Duodenal mucosa (tissue), 2 donors: Measurements from ENCODE around the gene EML1.

Experiments used
- H3K27ac ChIP-seq: one replicate; pipeline ENCODE4 v1.7.0; 2013; ENCODE audit warnings: low read depth, low read length
- H3K27me3 ChIP-seq, 2 donors: one replicate each; pipeline ENCODE4 v1.7.0; 2013; ENCODE audit warnings: low read length in 2 of 2, control low read depth in 1 of 2; ENCODE audit not compliant: insufficient read depth in 2 of 2, control insufficient read depth in 1 of 2
- H3K36me3 ChIP-seq, 2 donors: one replicate each; pipeline ENCODE4 v1.7.0; 2013; ENCODE audit warnings: low read length in 2 of 2, control low read depth in 1 of 2; ENCODE audit not compliant: insufficient read depth in 2 of 2, control insufficient read depth in 1 of 2
- H3K4me1 ChIP-seq, 2 donors: one replicate each; pipeline ENCODE4 v1.7.0; 2013; ENCODE audit warnings: low read length in 2 of 2, control low read depth in 1 of 2; ENCODE audit not compliant: insufficient read depth in 2 of 2, control insufficient read depth in 1 of 2
- H3K4me3 ChIP-seq, 2 donors: one replicate each; pipeline ENCODE4 v1.7.0; 2013; ENCODE audit warnings: low read length in 2 of 2, low read depth in 1 of 2
- H3K9ac ChIP-seq, 2 donors: one replicate each; pipeline ENCODE4 v1.7.0; 2013; ENCODE audit warnings: low read length in 2 of 2, low read depth in 1 of 2
- H3K9me3 ChIP-seq, 2 donors: one replicate each; pipeline ENCODE4 v1.7.0; 2013; ENCODE audit warnings: low read length in 2 of 2, control low read depth in 1 of 2; ENCODE audit not compliant: control insufficient read depth in 1 of 2

The EML1 gene

DNA sequence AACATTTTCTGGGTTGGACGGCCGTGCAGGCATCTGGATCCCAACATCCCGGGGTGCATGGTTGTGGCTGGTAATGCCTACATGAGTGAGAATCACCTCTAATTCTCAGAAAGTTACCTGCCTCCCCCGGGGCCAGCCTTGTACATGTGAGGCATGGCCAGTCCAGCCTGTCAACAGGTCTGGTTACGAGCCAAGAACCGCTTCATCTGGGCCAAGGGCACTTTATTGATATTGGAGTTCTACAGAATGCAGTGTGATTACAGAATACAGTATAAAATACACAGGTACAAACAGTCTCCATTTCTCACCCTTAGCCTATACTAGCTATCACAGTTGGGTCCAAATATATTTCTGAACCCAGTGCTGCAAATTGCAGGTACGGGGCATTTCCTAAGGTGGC, 187.1 kb downstream of the EML1 start:
- H3K27ac ChIP-seq = no peak overlapping the region
- peaks cover 0 to 4% of the 10 kb centered on the region in 2 donors for H3K9me3 ChIP-seq
- H3K36me3 ChIP-seq = no peaks in the 10 kb centered on the region
- H3K9ac ChIP-seq = no peak overlapping the region
- H3K4me3 ChIP-seq = no peak overlapping the region
- H3K27me3 ChIP-seq = no peaks in the 10 kb centered on the region
- H3K4me1 ChIP-seq = peaks cover 14 to 16% of the 10 kb centered on the region in 2 donors

DNA sequence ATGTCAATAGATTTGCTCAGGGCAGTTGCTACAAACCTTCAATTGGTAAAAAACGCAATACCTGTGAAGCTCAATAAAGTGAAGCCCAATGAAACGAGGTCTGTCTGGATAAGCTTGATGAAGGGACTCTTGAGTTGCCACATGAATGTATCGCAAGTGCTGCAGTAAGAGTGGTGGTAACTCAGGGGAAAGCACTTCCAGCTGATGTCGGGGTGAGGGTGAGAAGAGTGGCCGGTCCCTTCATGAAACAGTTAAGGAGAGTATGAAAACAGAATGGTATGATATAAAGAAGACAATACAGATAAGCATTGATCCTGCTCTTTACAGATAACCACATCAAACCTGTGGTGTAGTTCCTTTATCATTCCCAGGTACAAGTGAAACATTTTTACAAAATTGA, 188.6 kb downstream of the EML1 start:
- H3K9ac ChIP-seq = no peak overlapping the region
- peaks cover 14 to 16% of the 10 kb centered on the region in 2 donors for H3K4me1 ChIP-seq
- H3K27ac ChIP-seq = no peak overlapping the region
- H3K36me3 ChIP-seq = no peaks in the 10 kb centered on the region
- H3K9me3 ChIP-seq = no peaks in the 10 kb centered on the region
- H3K27me3 ChIP-seq = no peaks in the 10 kb centered on the region
- H3K4me3 ChIP-seq = no peak overlapping the region

GRCh38 chr14:99982537-99983250, 189.5 kb downstream of the EML1 start:
- no peak overlapping the region for H3K9ac ChIP-seq
- H3K27ac ChIP-seq = no peak overlapping the region
- H3K4me1 ChIP-seq = peaks cover 14 to 16% of the 10 kb centered on the region in 2 donors
- no peak overlapping the region for H3K4me3 ChIP-seq
- no peaks in the 10 kb centered on the region for H3K27me3 ChIP-seq
- H3K9me3 ChIP-seq = no peaks in the 10 kb centered on the region
- H3K36me3 ChIP-seq = no peaks in the 10 kb centered on the region

DNA sequence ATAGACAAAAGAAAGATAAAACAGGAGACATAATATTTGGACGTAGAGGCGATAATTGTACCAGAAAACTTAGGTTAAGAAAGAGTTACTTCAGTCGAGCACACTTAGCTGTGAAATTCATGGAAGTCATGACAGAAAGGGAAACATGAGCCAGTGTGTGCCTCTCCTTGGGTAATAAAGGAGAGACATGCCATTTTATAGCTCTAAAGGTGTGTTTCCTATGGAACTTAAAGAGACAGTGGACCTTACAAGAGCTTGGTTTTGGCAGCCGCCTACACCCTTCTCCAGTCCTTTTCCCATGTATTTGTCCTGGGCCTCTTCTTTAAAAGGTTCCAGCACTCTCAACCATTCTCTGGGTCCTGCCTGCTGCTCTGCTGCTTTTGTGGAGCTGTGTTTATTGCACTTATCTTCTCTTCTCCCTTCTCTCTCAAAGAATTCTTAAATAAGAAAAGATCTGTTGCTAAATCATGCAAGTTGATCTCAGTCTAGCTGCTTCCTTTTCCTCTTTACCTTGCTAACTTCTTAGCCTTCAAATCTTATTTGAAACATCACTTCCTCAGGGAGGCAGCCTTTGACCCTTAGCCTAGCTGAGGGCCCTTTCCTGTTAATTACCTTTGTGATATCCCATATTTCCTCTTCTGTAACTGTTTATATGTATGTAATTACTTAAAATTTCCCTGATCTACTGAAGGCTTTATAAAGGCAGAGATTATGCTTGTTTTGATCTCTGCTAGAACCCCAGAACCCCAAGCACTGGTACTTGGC, 190.2 kb downstream of the EML1 start:
- H3K27me3 ChIP-seq = no peaks in the 10 kb centered on the region
- no peak overlapping the region for H3K27ac ChIP-seq
- no peak overlapping the region for H3K4me3 ChIP-seq
- no peak overlapping the region for H3K9ac ChIP-seq
- H3K9me3 ChIP-seq = no peaks in the 10 kb centered on the region
- H3K36me3 ChIP-seq = no peaks in the 10 kb centered on the region
- peaks cover 14 to 16% of the 10 kb centered on the region in 2 donors for H3K4me1 ChIP-seq

DNA sequence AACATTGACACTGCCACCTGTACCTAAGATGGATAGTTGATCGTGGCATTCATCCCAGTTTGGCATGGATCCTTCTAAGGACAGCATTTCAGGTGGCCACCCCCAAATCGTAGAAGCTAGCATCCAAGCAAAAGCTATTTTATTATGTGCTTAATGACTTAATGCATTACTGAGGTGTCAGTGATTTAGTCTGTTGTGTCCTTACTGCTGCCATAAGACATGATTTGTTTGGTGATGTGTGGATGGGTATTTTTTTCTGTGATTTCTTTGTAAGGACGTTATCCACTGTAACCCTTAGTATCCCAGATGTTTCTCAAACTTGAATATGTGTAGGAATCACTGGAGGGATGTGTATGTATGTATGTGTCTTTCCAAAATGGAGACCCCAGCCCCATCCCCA, 190.8 kb downstream of the EML1 start:
- H3K27ac ChIP-seq = no peak overlapping the region
- H3K4me1 ChIP-seq = peaks cover 14 to 16% of the 10 kb centered on the region in 2 donors
- H3K4me3 ChIP-seq = no peak overlapping the region
- no peaks in the 10 kb centered on the region for H3K9me3 ChIP-seq
- no peak overlapping the region for H3K9ac ChIP-seq
- no peaks in the 10 kb centered on the region for H3K27me3 ChIP-seq
- no peaks in the 10 kb centered on the region for H3K36me3 ChIP-seq

DNA sequence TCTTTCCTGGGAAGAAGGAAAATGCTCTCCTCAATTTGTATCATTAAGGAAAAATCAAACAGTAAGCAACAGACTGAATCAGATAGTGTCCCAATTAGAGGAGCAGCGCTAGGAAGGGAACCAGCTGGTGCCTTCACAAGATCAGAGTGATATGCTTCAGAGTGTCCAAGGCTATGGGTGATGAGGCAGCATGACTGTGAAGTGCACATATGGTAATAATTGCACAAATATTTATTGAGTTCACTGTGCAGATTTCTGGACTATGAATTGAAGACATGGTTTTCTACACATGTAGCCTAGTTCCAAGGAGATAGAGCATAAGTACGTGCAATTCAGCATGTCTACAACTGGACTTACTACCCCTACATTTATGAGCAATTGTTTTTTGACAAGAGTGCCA, 193.2 kb downstream of the EML1 start:
- no peak overlapping the region for H3K27ac ChIP-seq
- H3K27me3 ChIP-seq = no peaks in the 10 kb centered on the region
- no peaks in the 10 kb centered on the region for H3K9me3 ChIP-seq
- H3K36me3 ChIP-seq = no peaks in the 10 kb centered on the region
- no peak overlapping the region for H3K4me3 ChIP-seq
- peaks cover 14 to 16% of the 10 kb centered on the region in 2 donors for H3K4me1 ChIP-seq
- no peak overlapping the region for H3K9ac ChIP-seq

GRCh38 chr14:99989032-99989431, 195.8 kb downstream of the EML1 start:
- no peak overlapping the region for H3K9ac ChIP-seq
- H3K4me1 ChIP-seq = peaks cover 0 to under 1% of the 10 kb centered on the region in 2 donors
- H3K9me3 ChIP-seq = no peaks in the 10 kb centered on the region
- no peaks in the 10 kb centered on the region for H3K27me3 ChIP-seq
- H3K27ac ChIP-seq = no peak overlapping the region
- H3K4me3 ChIP-seq = no peak overlapping the region
- no peaks in the 10 kb centered on the region for H3K36me3 ChIP-seq

- Histone ChIP-seq H3K9me3 (no peaks in the 10 kb centered on the region), H3K36me3 (no peaks in the 10 kb centered on the region), H3K4me1 (no peaks in the 10 kb centered on the region), H3K27ac (no peak overlapping the region), H3K9ac (no peak overlapping the region), H3K4me3 (no peak overlapping the region), H3K27me3 (no peaks in the 10 kb centered on the region)
These were observed 197.3 kb downstream of the EML1 start for GRCh38 chr14:99990268-99991170.

- H3K4me1 ChIP-seq = no peaks in the 10 kb centered on the region
- no peak overlapping the region for H3K9ac ChIP-seq
- H3K9me3 ChIP-seq = no peaks in the 10 kb centered on the region
- no peaks in the 10 kb centered on the region for H3K36me3 ChIP-seq
- H3K4me3 ChIP-seq = no peak overlapping the region
- H3K27ac ChIP-seq = no peak overlapping the region
- no peaks in the 10 kb centered on the region for H3K27me3 ChIP-seq
These were observed 198.1 kb downstream of the EML1 start for GRCh38 chr14:99991331-99991730.
